HTERT RPE-1 (cell line): ENCODE measurements around the gene MED17.
"Not testable (repeated sequence)": the region's sequence is repeated elsewhere in the genome, so short reads cannot be mapped to it uniquely, and the experiment has no call there.

ENCODE experiments used
- in situ Hi-C: fragments of 300-500 bp; cut with MboI; formaldehyde crosslinking; loops from 4 replicates; pipeline ENCODE4 v1.14.3; 2020; ENCODE audit warnings: low sequenced_read_pairs

The MED17 gene

GRCh38 chr11:93757301-93757700, 26.8 kb upstream of the MED17 start:
- in situ Hi-C loops, result no loop called here

- in situ Hi-C loops, result no loop called here
Observed at GRCh38 chr11:93757924-93758865, 25.9 kb upstream of the MED17 start.

GRCh38 chr11:93759123-93759522, 25.0 kb upstream of the MED17 start:
- in situ Hi-C loops, result not testable (repeated sequence)

- in situ Hi-C loops, result no loop called here
Observed at GRCh38 chr11:93761910-93762309, 22.2 kb upstream of the MED17 start.

- in situ Hi-C loops, result no loop called here
Observed at GRCh38 chr11:93765551-93765950, 18.5 kb upstream of the MED17 start.

GRCh38 chr11:93766504-93766903, 17.6 kb upstream of the MED17 start:
- in situ Hi-C loops, result no loop called here

- in situ Hi-C loops, result no loop called here
Observed at GRCh38 chr11:93767018-93767417, 17.1 kb upstream of the MED17 start.

- in situ Hi-C loops, result no loop called here
Observed at GRCh38 chr11:93770160-93770559, 13.9 kb upstream of the MED17 start.

GRCh38 chr11:93772123-93772522, 12.0 kb upstream of the MED17 start:
- in situ Hi-C loops, result no loop called here

- in situ Hi-C loops, result no loop called here
Observed at GRCh38 chr11:93773045-93773477, 11.0 kb upstream of the MED17 start.

GRCh38 chr11:93773601-93774200, 10.4 kb upstream of the MED17 start:
- in situ Hi-C loops, result no loop called here

- in situ Hi-C loops, result not testable (repeated sequence)
Observed at GRCh38 chr11:93774560-93774959, 9.5 kb upstream of the MED17 start.

- in situ Hi-C loops, result no loop called here
Observed at GRCh38 chr11:93775289-93775688, 8.8 kb upstream of the MED17 start.

- in situ Hi-C loops, result no loop called here
Observed at GRCh38 chr11:93783362-93783761, 720 bp upstream of the MED17 start.

GRCh38 chr11:93783765-93784144, 327 bp upstream of the MED17 start:
- in situ Hi-C loops, result no loop called here

GRCh38 chr11:93784935-93785360, 866 bp downstream of the MED17 start:
- in situ Hi-C loops, result no loop called here

GRCh38 chr11:93791493-93791892, 7.4 kb downstream of the MED17 start:
- in situ Hi-C loops, result no loop called here

GRCh38 chr11:93796441-93797231, 12.6 kb downstream of the MED17 start:
- in situ Hi-C loops, result no loop called here

GRCh38 chr11:93801366-93801765, 17.3 kb downstream of the MED17 start:
- in situ Hi-C loops, result no loop called here

- in situ Hi-C loops, result no loop called here
Observed at GRCh38 chr11:93804879-93805278, 20.8 kb downstream of the MED17 start.

GRCh38 chr11:93807980-93808379, 23.9 kb downstream of the MED17 start:
- in situ Hi-C loops, result no loop called here
